HepG2 (cell line): ENCODE measurements around the gene TMEM218. TPM values are rescaled to one million over a fixed set of nuclear protein-coding genes. Genes with fewer than 3 reads are reported as not detected.

Experiments
- ATAC-seq: fragments of 200-7000 bp; cut with Tn5 transposase; 3 replicates; pipeline ENCODE4 v1.9.1; 2020; ENCODE audit warnings: mild to moderate bottlenecking, moderate library complexity
- BruUV-seq: library from RNA; stranded (reverse); fragments of 400-500 nt; replicated peaks from 2 replicates; lab custom pipeline; 2021; lab: Mats Ljungman, UMichigan
- CTCF ChIA-PET: fragments of 300-600 bp; formaldehyde crosslinking; extraction: SDS; loops from one replicate; lab custom pipeline; 2021; ENCODE audit warnings: low total read pairs, inconsistent platforms, low intra/inter-chr PET ratio; lab: Yijun Ruan, JAX
- POLR2A ChIA-PET: fragments of 350-600 bp; sonication (Branson Sonifier 250); formaldehyde crosslinking; loops from one replicate; lab custom pipeline; 2020; ENCODE audit warnings: antibody characterized with exemption, inconsistent platforms; lab: Yijun Ruan, JAX
- DNase-seq: peaks from one replicate; pipeline ENCODE4 v3.0.0-alpha.2; 2015; ENCODE audit warnings: low spot score
- FAIRE-seq: peaks from 3 replicates; lab custom pipeline; 2011; peaks lifted over from hg19 to GRCh38; lab: Jason Lieb, UNC
- H2AFZ ChIP-seq: one replicate; pipeline ENCODE4 v1.6.1; 2011; ENCODE audit warnings: low read length, inconsistent platforms
- H3K27ac ChIP-seq: fragments of 300-600 bp; 3 replicates; pipeline ENCODE4 v1.8.0; 2011; ENCODE audit warnings: mixed run types, mild to moderate bottlenecking, mixed read lengths, low read length, inconsistent platforms; ENCODE audit not compliant: insufficient read depth; ENCODE audit errors: extremely low read length
- H3K27me3 ChIP-seq, 2 experiments: fragments of 200-600 bp in 1 of 2; 2 replicates in 1 of 2; 3 replicates in 1 of 2; pipeline versions ENCODE4 v1.6.0 to v1.8.0; 2011; ENCODE audit warnings: low read length in 2 of 2, mild to moderate bottlenecking in 2 of 2, moderate library complexity in 2 of 2, inconsistent platforms in 1 of 2; ENCODE audit not compliant: insufficient read depth in 2 of 2, control insufficient read depth in 1 of 2
- H3K36me3 ChIP-seq, 2 experiments: fragments of 200-600 bp in 1 of 2; replicated peaks in 1 of 2; 2 replicates in 1 of 2; 3 replicates in 1 of 2; pipeline versions ENCODE4 v1.5.1 to v1.8.0; 2011; ENCODE audit warnings: low read length in 2 of 2, inconsistent platforms in 1 of 2; ENCODE audit not compliant: insufficient read depth in 2 of 2, control insufficient read depth in 1 of 2
- H3K4me1 ChIP-seq: 2 replicates; pipeline ENCODE4 v1.5.1; 2012; ENCODE audit warnings: low read length, inconsistent platforms; ENCODE audit not compliant: insufficient read depth
- H3K4me2 ChIP-seq: 2 replicates; pipeline ENCODE4 v1.6.0; 2011; ENCODE audit warnings: low read depth, low read length, inconsistent platforms
- H3K4me3 ChIP-seq, 3 experiments: fragments of 200-600 bp in 1 of 3; sonication (generic), shearing (Covaris generic) in 1 of 3; replicated peaks in 1 of 3; 2 replicates each; pipeline ENCODE4 v1.5.1; 2011 to 2016; ENCODE audit warnings: low read length in 3 of 3, inconsistent platforms in 2 of 3, low read depth in 2 of 3, mild to moderate bottlenecking in 2 of 3, control low read depth in 1 of 3, mixed read lengths in 1 of 3; ENCODE audit not compliant: insufficient read depth in 1 of 3
- H3K79me2 ChIP-seq: one replicate; pipeline ENCODE4 v1.6.1; 2011; ENCODE audit warnings: low read length, inconsistent platforms; ENCODE audit not compliant: insufficient read depth
- H3K9ac ChIP-seq: 2 replicates; pipeline ENCODE4 v1.6.0; 2011; ENCODE audit warnings: mild to moderate bottlenecking, low read depth, low read length, inconsistent platforms; ENCODE audit not compliant: insufficient read depth
- H3K9me3 ChIP-seq: 2 replicates; pipeline ENCODE4 v1.5.1; 2012; ENCODE audit warnings: mild to moderate bottlenecking, low read length
- H4K20me1 ChIP-seq: 2 replicates; pipeline ENCODE4 v1.6.0; 2011; ENCODE audit warnings: inconsistent platforms, mild to moderate bottlenecking, low read length, moderate library complexity; ENCODE audit not compliant: insufficient read depth
- GATA4 ChIP-seq: sonication (generic); IDR thresholded peaks from 2 replicates; pipeline ENCODE4 v1.6.1; 2016; ENCODE audit warnings: antibody characterized with exemption, low read depth, borderline replicate concordance
- MEIS2 ChIP-seq: sonication (generic); formaldehyde crosslinking; IDR thresholded peaks from 2 replicates; pipeline ENCODE4 v1.9.0; 2021; ENCODE audit warnings: mild to moderate bottlenecking, missing genetic modification reagents
- MYC ChIP-seq: sonication (generic); formaldehyde crosslinking; IDR thresholded peaks from 2 replicates; pipeline ENCODE4 v1.9.0; 2021; ENCODE audit warnings: missing genetic modification reagents, borderline replicate concordance
- NFKB2 ChIP-seq: sonication (generic); formaldehyde crosslinking; IDR thresholded peaks from 2 replicates; pipeline ENCODE4 v1.4.0; 2020; ENCODE audit warnings: missing genetic modification reagents, borderline replicate concordance
- PCBP1 ChIP-seq: fragments of 200-400 bp; formaldehyde crosslinking; IDR thresholded peaks from 2 replicates; pipeline ENCODE4 v1.6.1; 2017; ENCODE audit warnings: mild to moderate bottlenecking, low read depth, low read length, borderline replicate concordance
- RARG ChIP-seq: sonication (generic); formaldehyde crosslinking; IDR thresholded peaks from 2 replicates; pipeline ENCODE4 v1.4.0; 2020; ENCODE audit warnings: low read depth, mild to moderate bottlenecking, missing genetic modification reagents
- ZNF589 ChIP-seq: sonication (generic); formaldehyde crosslinking; conservative IDR thresholded peaks from 2 replicates; pipeline ENCODE4 v1.8.0; 2022; ENCODE audit warnings: mild to moderate bottlenecking, moderate library complexity, missing genetic modification reagents
- ZNF674 ChIP-seq: sonication (generic); formaldehyde crosslinking; IDR thresholded peaks from 2 replicates; pipeline ENCODE4 v1.5.0; 2020; ENCODE audit warnings: low read depth, mild to moderate bottlenecking, missing genetic modification reagents
- WGBS: methylation state at CpG from one replicate; pipeline ENCODE4 v1.1.6; 2017; ENCODE audit warnings: low lambda C conversion rate; 5-methylcytosine and 5-hydroxymethylcytosine counted together
- in situ Hi-C: cut with HindIII; loops from 2 replicates; pipeline ENCODE4 v1.10.0; 2017; ENCODE audit warnings: low pct_unique_long_range_greater_than_20kb; ENCODE audit not compliant: extremely low pct_ligation_motif_present
- intact Hi-C: fragments of 100-400 bp; cut with micrococcal nuclease; formaldehyde crosslinking; loops from one replicate; pipeline ENCODE4 v1.10.0; 2022; ENCODE audit not compliant: unreplicated experiment
- polyA plus RNA-seq, 8 experiments: library from polyadenylated mRNA; depleted of rRNA in 3 of 8; stranded (reverse) in 7 of 8; unstranded in 1 of 8; fragments of >200 nt; fragmentation: Illumina TruSeq in 4 of 8; extraction: Trizol in 4 of 8; gene quantifications; 2 replicates each; pipeline versions ENCODE4 v1.2.1 to v1.2.3, GENCODE V29; 2011 to 2016; ENCODE audit warnings: low read depth in 4 of 8, missing spikeins in 1 of 8, mixed read lengths in 1 of 8; ENCODE audit not compliant: insufficient read depth in 1 of 8
- total RNA-seq, 5 experiments: library from RNA; depleted of rRNA; stranded (reverse); fragments of >200 nt; fragmentation: Illumina TruSeq; extraction: Trizol; gene quantifications; 2 replicates each; pipeline ENCODE4 v1.2.3, GENCODE V29; 2016; ENCODE audit warnings: low read depth in 1 of 5
- TF ChIP-seq, protein P1 (sequence below): sonication (generic); formaldehyde crosslinking; IDR thresholded peaks from 2 replicates; pipeline ENCODE4 v1.5.1; 2020; ENCODE audit warnings: missing genetic modification reagents, mild to moderate bottlenecking, borderline replicate concordance
- TF ChIP-seq, protein P2 (sequence below): sonication (generic); formaldehyde crosslinking; IDR thresholded peaks from 2 replicates; pipeline ENCODE4 v1.5.0; 2020; ENCODE audit warnings: mild to moderate bottlenecking, missing genetic modification reagents, borderline replicate concordance

Gene TMEM218
- total and polyA plus RNA-seq, 2 of the 13 experiments (the other 11 are each of a cell fraction or from before 2014, with no cell fraction given), result 11.8 to 14.0 TPM

- intact Hi-C loops (no loop called here), in situ Hi-C loops (no loop called here)
- POLR2A ChIA-PET, result no interaction called here
- H3K4me2 ChIP-seq, result no peak overlapping the region
- peaks cover 32% of the 10 kb centered on the region for H3K4me1 ChIP-seq
- H4K20me1 ChIP-seq, result no peaks in the 10 kb centered on the region
- DNase-seq (no peak), FAIRE-seq (no peak), ATAC-seq (no peak)
- H2AFZ ChIP-seq, result no peak overlapping the region
- H3K4me3 ChIP-seq, result no peak overlapping the region
- no peak for TF ChIP-seq PCBP1
- no peak for TF ChIP-seq MEIS2 (CRISPR knock-in tag)
- H3K36me3 ChIP-seq, result no peaks in the 10 kb centered on the region
- H3K9me3 ChIP-seq, result no peaks in the 10 kb centered on the region
- H3K9ac ChIP-seq, result no peak overlapping the region
- no peak overlapping the region for H3K27ac ChIP-seq
- WGBS, result 91% methylated on average over 2 of the region's 2 CpGs
- no peaks in the 10 kb centered on the region for H3K79me2 ChIP-seq
- BruUV-seq, result no TSS peak
- no peaks in the 10 kb centered on the region for H3K27me3 ChIP-seq
- CTCF ChIA-PET, result no interaction called here
These were observed 56.2 kb downstream of the TMEM218 start for GRCh38 chr11:125055107-125055715.

DNA sequence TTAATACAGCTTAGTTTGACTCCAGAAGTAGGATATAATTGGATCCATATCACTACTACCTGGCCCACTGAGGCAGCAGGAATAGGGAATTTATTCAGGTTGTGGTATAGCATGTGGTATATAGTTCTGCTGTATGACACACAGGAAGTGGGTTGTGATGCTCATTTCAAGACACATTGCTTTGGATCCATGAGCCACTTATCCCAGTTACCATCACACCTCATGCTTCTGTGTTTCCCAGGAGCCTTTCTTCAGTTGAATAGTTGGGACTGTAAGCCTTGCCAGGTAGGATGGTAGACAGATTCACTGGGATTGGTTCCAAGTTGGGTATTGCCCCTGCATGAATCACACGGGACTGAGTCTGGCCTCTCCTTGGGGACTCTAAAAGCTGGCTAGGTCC lies 58.3 kb downstream of the TMEM218 start:
- POLR2A ChIA-PET, result no interaction called here
- no peak for FAIRE-seq
- no peak for TF ChIP-seq GATA4
- TF ChIP-seq, protein P1, sequence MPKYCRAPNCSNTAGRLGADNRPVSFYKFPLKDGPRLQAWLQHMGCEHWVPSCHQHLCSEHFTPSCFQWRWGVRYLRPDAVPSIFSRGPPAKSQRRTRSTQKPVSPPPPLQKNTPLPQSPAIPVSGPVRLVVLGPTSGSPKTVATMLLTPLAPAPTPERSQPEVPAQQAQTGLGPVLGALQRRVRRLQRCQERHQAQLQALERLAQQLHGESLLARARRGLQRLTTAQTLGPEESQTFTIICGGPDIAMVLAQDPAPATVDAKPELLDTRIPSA (CRISPR knock-in tag), result no peak
- TF ChIP-seq ZNF674 (CRISPR knock-in tag), result no peak
- TF ChIP-seq, protein P2, sequence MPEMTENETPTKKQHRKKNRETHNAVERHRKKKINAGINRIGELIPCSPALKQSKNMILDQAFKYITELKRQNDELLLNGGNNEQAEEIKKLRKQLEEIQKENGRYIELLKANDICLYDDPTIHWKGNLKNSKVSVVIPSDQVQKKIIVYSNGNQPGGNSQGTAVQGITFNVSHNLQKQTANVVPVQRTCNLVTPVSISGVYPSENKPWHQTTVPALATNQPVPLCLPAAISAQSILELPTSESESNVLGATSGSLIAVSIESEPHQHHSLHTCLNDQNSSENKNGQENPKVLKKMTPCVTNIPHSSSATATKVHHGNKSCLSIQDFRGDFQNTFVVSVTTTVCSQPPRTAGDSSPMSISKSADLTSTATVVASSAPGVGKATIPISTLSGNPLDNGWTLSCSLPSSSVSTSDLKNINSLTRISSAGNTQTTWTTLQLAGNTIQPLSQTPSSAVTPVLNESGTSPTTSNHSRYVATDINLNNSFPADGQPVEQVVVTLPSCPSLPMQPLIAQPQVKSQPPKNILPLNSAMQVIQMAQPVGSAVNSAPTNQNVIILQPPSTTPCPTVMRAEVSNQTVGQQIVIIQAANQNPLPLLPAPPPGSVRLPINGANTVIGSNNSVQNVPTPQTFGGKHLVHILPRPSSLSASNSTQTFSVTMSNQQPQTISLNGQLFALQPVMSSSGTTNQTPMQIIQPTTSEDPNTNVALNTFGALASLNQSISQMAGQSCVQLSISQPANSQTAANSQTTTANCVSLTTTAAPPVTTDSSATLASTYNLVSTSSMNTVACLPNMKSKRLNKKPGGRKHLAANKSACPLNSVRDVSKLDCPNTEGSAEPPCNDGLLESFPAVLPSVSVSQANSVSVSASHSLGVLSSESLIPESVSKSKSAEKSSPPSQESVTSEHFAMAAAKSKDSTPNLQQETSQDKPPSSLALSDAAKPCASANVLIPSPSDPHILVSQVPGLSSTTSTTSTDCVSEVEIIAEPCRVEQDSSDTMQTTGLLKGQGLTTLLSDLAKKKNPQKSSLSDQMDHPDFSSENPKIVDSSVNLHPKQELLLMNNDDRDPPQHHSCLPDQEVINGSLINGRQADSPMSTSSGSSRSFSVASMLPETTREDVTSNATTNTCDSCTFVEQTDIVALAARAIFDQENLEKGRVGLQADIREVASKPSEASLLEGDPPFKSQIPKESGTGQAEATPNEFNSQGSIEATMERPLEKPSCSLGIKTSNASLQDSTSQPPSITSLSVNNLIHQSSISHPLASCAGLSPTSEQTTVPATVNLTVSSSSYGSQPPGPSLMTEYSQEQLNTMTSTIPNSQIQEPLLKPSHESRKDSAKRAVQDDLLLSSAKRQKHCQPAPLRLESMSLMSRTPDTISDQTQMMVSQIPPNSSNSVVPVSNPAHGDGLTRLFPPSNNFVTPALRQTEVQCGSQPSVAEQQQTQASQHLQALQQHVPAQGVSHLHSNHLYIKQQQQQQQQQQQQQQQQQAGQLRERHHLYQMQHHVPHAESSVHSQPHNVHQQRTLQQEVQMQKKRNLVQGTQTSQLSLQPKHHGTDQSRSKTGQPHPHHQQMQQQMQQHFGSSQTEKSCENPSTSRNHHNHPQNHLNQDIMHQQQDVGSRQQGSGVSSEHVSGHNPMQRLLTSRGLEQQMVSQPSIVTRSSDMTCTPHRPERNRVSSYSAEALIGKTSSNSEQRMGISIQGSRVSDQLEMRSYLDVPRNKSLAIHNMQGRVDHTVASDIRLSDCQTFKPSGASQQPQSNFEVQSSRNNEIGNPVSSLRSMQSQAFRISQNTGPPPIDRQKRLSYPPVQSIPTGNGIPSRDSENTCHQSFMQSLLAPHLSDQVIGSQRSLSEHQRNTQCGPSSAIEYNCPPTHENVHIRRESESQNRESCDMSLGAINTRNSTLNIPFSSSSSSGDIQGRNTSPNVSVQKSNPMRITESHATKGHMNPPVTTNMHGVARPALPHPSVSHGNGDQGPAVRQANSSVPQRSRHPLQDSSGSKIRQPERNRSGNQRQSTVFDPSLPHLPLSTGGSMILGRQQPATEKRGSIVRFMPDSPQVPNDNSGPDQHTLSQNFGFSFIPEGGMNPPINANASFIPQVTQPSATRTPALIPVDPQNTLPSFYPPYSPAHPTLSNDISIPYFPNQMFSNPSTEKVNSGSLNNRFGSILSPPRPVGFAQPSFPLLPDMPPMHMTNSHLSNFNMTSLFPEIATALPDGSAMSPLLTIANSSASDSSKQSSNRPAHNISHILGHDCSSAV (CRISPR knock-in tag), result no peak
- TF ChIP-seq NFKB2, result no peak
- no peak for TF ChIP-seq MYC (CRISPR knock-in tag)
- TF ChIP-seq ZNF589, result no peak
- no peak for TF ChIP-seq RARG (CRISPR knock-in tag)

More for the DNA sequence above, 58.3 kb downstream of the TMEM218 start:
- Histone ChIP-seq H3K4me1 (peaks cover 16% of the 10 kb centered on the region), H3K27ac (no peak overlapping the region), H3K79me2 (no peaks in the 10 kb centered on the region), H3K36me3 (no peaks in the 10 kb centered on the region), H2AFZ (no peak overlapping the region), H3K9me3 (no peaks in the 10 kb centered on the region), H3K4me2 (no peak overlapping the region), H3K4me3 (no peak overlapping the region), H4K20me1 (no peaks in the 10 kb centered on the region), H3K9ac (no peak overlapping the region), H3K27me3 (no peaks in the 10 kb centered on the region)
- CTCF ChIA-PET, result no interaction called here
- no TSS peak for BruUV-seq
- WGBS, result 100% methylated on average over 1 of the region's 1 CpG
- in situ Hi-C loops (no loop called here), intact Hi-C loops (no loop called here)
- ATAC-seq (no peak), DNase-seq (no peak)
